ENCODE measurements around the gene CYP26B1. TPM values are rescaled to one million over a fixed set of nuclear protein-coding genes. Genes with fewer than 3 reads are reported as not detected.

Gene CYP26B1
- total RNA-seq, 1 experiment from 2014 or later, result 1.9 TPM

GRCh38 chr2:72154386-72154975, 6.8 kb upstream of the CYP26B1 start:
- no peak for DNase-seq (ENCODE audit: low read depth)

GRCh38 chr2:72153924-72154323, 6.3 kb upstream of the CYP26B1 start:
- no peak for DNase-seq (ENCODE audit: low read depth)

GRCh38 chr2:72153026-72153791, 5.5 kb upstream of the CYP26B1 start:
- DNase-seq (ENCODE audit: low read depth), result no peak

- no peak for DNase-seq (ENCODE audit: low read depth)
Measured at GRCh38 chr2:72150861-72151356, 3.2 kb upstream of the CYP26B1 start.

- DNase-seq (ENCODE audit: low read depth), result peak; percentile 85
Measured at GRCh38 chr2:72150157-72150860, 2.6 kb upstream of the CYP26B1 start.

- DNase-seq (ENCODE audit: low read depth), result peak; percentile 34
Measured at GRCh38 chr2:72149556-72150156, 2.0 kb upstream of the CYP26B1 start.

- DNase-seq (ENCODE audit: low read depth), result peak; percentile 58
Measured at GRCh38 chr2:72148837-72149555, 1.3 kb upstream of the CYP26B1 start.

GRCh38 chr2:72148003-72148836, 558 bp upstream of the CYP26B1 start:
- DNase-seq (ENCODE audit: low read depth), result peak; percentile 40

GRCh38 chr2:72146347-72147302, 1.0 kb downstream of the CYP26B1 start:
- DNase-seq (ENCODE audit: low read depth), result no peak

- DNase-seq (ENCODE audit: low read depth), result no peak
Measured at GRCh38 chr2:72145658-72146329, 1.9 kb downstream of the CYP26B1 start.

- peak; percentile 63 for DNase-seq (ENCODE audit: low read depth)
Measured at GRCh38 chr2:72145289-72145657, 2.4 kb downstream of the CYP26B1 start.

- peak; percentile 68 for DNase-seq (ENCODE audit: low read depth)
Measured at GRCh38 chr2:72144632-72145288, 2.9 kb downstream of the CYP26B1 start.

- DNase-seq (ENCODE audit: low read depth), result no peak
Measured at GRCh38 chr2:72144274-72144631, 3.4 kb downstream of the CYP26B1 start.

- DNase-seq (ENCODE audit: low read depth), result no peak
Measured at GRCh38 chr2:72143441-72144273, 4.0 kb downstream of the CYP26B1 start.

GRCh38 chr2:72142570-72143440, 4.9 kb downstream of the CYP26B1 start:
- DNase-seq (ENCODE audit: low read depth), result no peak

- no peak for DNase-seq (ENCODE audit: low read depth)
Measured at GRCh38 chr2:72141881-72142451, 5.7 kb downstream of the CYP26B1 start.
